Globus pallidus (tissue), 1 donor: Measurements from ENCODE around the gene TPP2.

ENCODE experiments used
- DNase-seq: peaks from one replicate; pipeline ENCODE4 v3.0.0-alpha.2; 2015; ENCODE audit warnings: low spot score

The TPP2 gene

GRCh38 chr13:102597029-102597961 lies 509 bp downstream of the TPP2 start:
- no peak for DNase-seq

- no peak for DNase-seq
These were observed 1.3 kb downstream of the TPP2 start for GRCh38 chr13:102598061-102598460.

- no peak for DNase-seq
These were observed 2.7 kb downstream of the TPP2 start for GRCh38 chr13:102599426-102600012.

GRCh38 chr13:102606537-102607309 lies 9.9 kb downstream of the TPP2 start:
- no peak for DNase-seq

- DNase-seq: no peak
These were observed 12.2 kb downstream of the TPP2 start for GRCh38 chr13:102608974-102609373.

- DNase-seq: no peak
These were observed 12.9 kb downstream of the TPP2 start for GRCh38 chr13:102609696-102610095.

- DNase-seq: no peak
These were observed 13.6 kb downstream of the TPP2 start for GRCh38 chr13:102610296-102610895.

GRCh38 chr13:102617697-102618350 lies 21.0 kb downstream of the TPP2 start:
- no peak for DNase-seq

GRCh38 chr13:102620516-102620915 lies 23.7 kb downstream of the TPP2 start:
- DNase-seq: peak; percentile 14

GRCh38 chr13:102626928-102627327 lies 30.1 kb downstream of the TPP2 start:
- no peak for DNase-seq

GRCh38 chr13:102628559-102628958 lies 31.8 kb downstream of the TPP2 start:
- DNase-seq: no peak

GRCh38 chr13:102631198-102631597 lies 34.4 kb downstream of the TPP2 start:
- DNase-seq: no peak

- DNase-seq: no peak
These were observed 42.0 kb downstream of the TPP2 start for GRCh38 chr13:102638741-102639140.

GRCh38 chr13:102642029-102642428 lies 45.2 kb downstream of the TPP2 start:
- no peak for DNase-seq

GRCh38 chr13:102642475-102642874 lies 45.7 kb downstream of the TPP2 start:
- DNase-seq: peak; percentile 26

GRCh38 chr13:102643656-102644055 lies 46.9 kb downstream of the TPP2 start:
- DNase-seq: no peak

GRCh38 chr13:102645701-102646100 lies 48.9 kb downstream of the TPP2 start:
- DNase-seq: no peak

GRCh38 chr13:102648046-102648445 lies 51.3 kb downstream of the TPP2 start:
- no peak for DNase-seq

GRCh38 chr13:102650444-102650843 lies 53.7 kb downstream of the TPP2 start:
- DNase-seq: no peak

GRCh38 chr13:102651392-102651791 lies 54.6 kb downstream of the TPP2 start:
- no peak for DNase-seq

- no peak for DNase-seq
These were observed 55.1 kb downstream of the TPP2 start for GRCh38 chr13:102651892-102652291.

GRCh38 chr13:102654756-102655155 lies 58.0 kb downstream of the TPP2 start:
- DNase-seq: no peak
